ENCODE results near the gene LAX1. TPM values are rescaled to one million over a fixed set of nuclear protein-coding genes. Genes with fewer than 3 reads are reported as not detected.
A peak's percentile ranks its signal among the peaks of the same experiment; 100 is the strongest.

LAX1 gene
- polyA plus RNA-seq (2012; ENCODE audit: low read depth, missing spikeins), result 4.3 TPM

- peak; percentile 84 for FAIRE-seq
- DNase-seq (ENCODE audit: insufficient read length, low spot score), result peak; percentile 56
- TF ChIP-seq PAX5 (IDR thresholded peaks at IDR 0.05; ENCODE audit: insufficient read depth, low read length, severe bottlenecking), result no peak
- TF ChIP-seq SPI1 (IDR thresholded peaks at IDR 0.05; ENCODE audit: low read depth, low read length), result no peak
- TF ChIP-seq POLR2A (IDR thresholded peaks at IDR 0.05; ENCODE audit: low read depth, low read length), result peak; percentile 77
- TF ChIP-seq POU2F2 (IDR thresholded peaks at IDR 0.05; ENCODE audit: low read depth, low read length), result no peak; the same call in 1 of the 2 replicates
- TF ChIP-seq POLR2AphosphoS5 (IDR thresholded peaks at IDR 0.05; ENCODE audit: low read depth, low read length), result peak; percentile 83
- TF ChIP-seq TAF1 (IDR thresholded peaks at IDR 0.05; ENCODE audit: low read depth, low read length), result peak; percentile 85
Observed at GRCh38 chr1:203765029-203765837, at the start of gene LAX1. Gene LAX1 (plus strand): TSS chr1:203765183. CDS start chr1:203765566, 383 bp downstream.

GRCh38 chr1:203717120-203717519, 47.9 kb upstream of the LAX1 start:
- no peak for DNase-seq (ENCODE audit: insufficient read length, low spot score)
- no peak for FAIRE-seq
- TF ChIP-seq PAX5 (IDR thresholded peaks at IDR 0.05; ENCODE audit: insufficient read depth, low read length, severe bottlenecking) (no peak), SPI1 (IDR thresholded peaks at IDR 0.05; ENCODE audit: low read depth, low read length) (no peak), POLR2AphosphoS5 (IDR thresholded peaks at IDR 0.05; ENCODE audit: low read depth, low read length) (no peak), POU2F2 (IDR thresholded peaks at IDR 0.05; ENCODE audit: low read depth, low read length) (no peak), TAF1 (IDR thresholded peaks at IDR 0.05; ENCODE audit: low read depth, low read length) (no peak), POLR2A (IDR thresholded peaks at IDR 0.05; ENCODE audit: low read depth, low read length) (no peak)

- no peak for TF ChIP-seq POU2F2 (IDR thresholded peaks at IDR 0.05; ENCODE audit: low read depth, low read length)
- TF ChIP-seq POLR2AphosphoS5 (IDR thresholded peaks at IDR 0.05; ENCODE audit: low read depth, low read length), result no peak
- TF ChIP-seq TAF1 (IDR thresholded peaks at IDR 0.05; ENCODE audit: low read depth, low read length), result no peak
- TF ChIP-seq SPI1 (IDR thresholded peaks at IDR 0.05; ENCODE audit: low read depth, low read length), result no peak
- TF ChIP-seq POLR2A (IDR thresholded peaks at IDR 0.05; ENCODE audit: low read depth, low read length), result no peak
- TF ChIP-seq PAX5 (IDR thresholded peaks at IDR 0.05; ENCODE audit: insufficient read depth, low read length, severe bottlenecking), result no peak
- no peak for DNase-seq (ENCODE audit: insufficient read length, low spot score)
- FAIRE-seq, result no peak
Observed at GRCh38 chr1:203720242-203720641, 44.7 kb upstream of the LAX1 start.

GRCh38 chr1:203722909-203723308, 42.1 kb upstream of the LAX1 start:
- no peak for FAIRE-seq
- DNase-seq (ENCODE audit: insufficient read length, low spot score), result no peak
- TF ChIP-seq POU2F2 (IDR thresholded peaks at IDR 0.05; ENCODE audit: low read depth, low read length) (no peak), SPI1 (IDR thresholded peaks at IDR 0.05; ENCODE audit: low read depth, low read length) (no peak), PAX5 (IDR thresholded peaks at IDR 0.05; ENCODE audit: insufficient read depth, low read length, severe bottlenecking) (no peak), POLR2A (IDR thresholded peaks at IDR 0.05; ENCODE audit: low read depth, low read length) (no peak), TAF1 (IDR thresholded peaks at IDR 0.05; ENCODE audit: low read depth, low read length) (no peak), POLR2AphosphoS5 (IDR thresholded peaks at IDR 0.05; ENCODE audit: low read depth, low read length) (no peak)

- DNase-seq (ENCODE audit: insufficient read length, low spot score) (no peak), FAIRE-seq (no peak)
- TF ChIP-seq POLR2A (IDR thresholded peaks at IDR 0.05; ENCODE audit: low read depth, low read length) (no peak), TAF1 (IDR thresholded peaks at IDR 0.05; ENCODE audit: low read depth, low read length) (no peak), SPI1 (IDR thresholded peaks at IDR 0.05; ENCODE audit: low read depth, low read length) (no peak), POU2F2 (IDR thresholded peaks at IDR 0.05; ENCODE audit: low read depth, low read length) (no peak), POLR2AphosphoS5 (IDR thresholded peaks at IDR 0.05; ENCODE audit: low read depth, low read length) (no peak), PAX5 (IDR thresholded peaks at IDR 0.05; ENCODE audit: insufficient read depth, low read length, severe bottlenecking) (no peak)
Observed at GRCh38 chr1:203726417-203726867, 38.5 kb upstream of the LAX1 start.

GRCh38 chr1:203733009-203733863, 31.7 kb upstream of the LAX1 start:
- FAIRE-seq, result no peak
- DNase-seq (ENCODE audit: insufficient read length, low spot score), result no peak

GRCh38 chr1:203742436-203742835, 22.5 kb upstream of the LAX1 start:
- no peak for DNase-seq (ENCODE audit: insufficient read length, low spot score)
- FAIRE-seq, result no peak
- TF ChIP-seq PAX5 (IDR thresholded peaks at IDR 0.05; ENCODE audit: insufficient read depth, low read length, severe bottlenecking) (no peak), POLR2AphosphoS5 (IDR thresholded peaks at IDR 0.05; ENCODE audit: low read depth, low read length) (no peak), POLR2A (IDR thresholded peaks at IDR 0.05; ENCODE audit: low read depth, low read length) (no peak), POU2F2 (IDR thresholded peaks at IDR 0.05; ENCODE audit: low read depth, low read length) (no peak), TAF1 (IDR thresholded peaks at IDR 0.05; ENCODE audit: low read depth, low read length) (no peak), SPI1 (IDR thresholded peaks at IDR 0.05; ENCODE audit: low read depth, low read length) (no peak)

More at GRCh38 chr1:203733009-203733863, 31.7 kb upstream of the LAX1 start:
- TF ChIP-seq SPI1 (IDR thresholded peaks at IDR 0.05; ENCODE audit: low read depth, low read length), result no peak
- TF ChIP-seq PAX5 (IDR thresholded peaks at IDR 0.05; ENCODE audit: insufficient read depth, low read length, severe bottlenecking), result no peak
- no peak for TF ChIP-seq POU2F2 (IDR thresholded peaks at IDR 0.05; ENCODE audit: low read depth, low read length)
- TF ChIP-seq POLR2A (IDR thresholded peaks at IDR 0.05; ENCODE audit: low read depth, low read length), result no peak
- TF ChIP-seq TAF1 (IDR thresholded peaks at IDR 0.05; ENCODE audit: low read depth, low read length), result no peak
- TF ChIP-seq POLR2AphosphoS5 (IDR thresholded peaks at IDR 0.05; ENCODE audit: low read depth, low read length), result no peak

GRCh38 chr1:203743091-203743571, 21.9 kb upstream of the LAX1 start:
- no peak for DNase-seq (ENCODE audit: insufficient read length, low spot score)
- TF ChIP-seq TAF1 (IDR thresholded peaks at IDR 0.05; ENCODE audit: low read depth, low read length) (no peak), POLR2A (IDR thresholded peaks at IDR 0.05; ENCODE audit: low read depth, low read length) (no peak), PAX5 (IDR thresholded peaks at IDR 0.05; ENCODE audit: insufficient read depth, low read length, severe bottlenecking) (no peak), SPI1 (IDR thresholded peaks at IDR 0.05; ENCODE audit: low read depth, low read length) (no peak), POLR2AphosphoS5 (IDR thresholded peaks at IDR 0.05; ENCODE audit: low read depth, low read length) (no peak)
- FAIRE-seq, result no peak
